Measurements from ENCODE around the gene HOXA4.

The HOXA4 gene

GRCh38 chr7:27176524-27176845 is 45.9 kb upstream of the HOXA4 start:
- H2AFZ ChIP-seq (ENCODE audit: low read length): no peak overlapping the region

GRCh38 chr7:27175626-27176523 is 45.3 kb upstream of the HOXA4 start:
- peaks cover 75% of the 10 kb centered on the region for H4K20me1 ChIP-seq (ENCODE audit: insufficient read depth, low read length, poor library complexity, severe bottlenecking)
- H3K27me3 ChIP-seq (ENCODE audit: insufficient read depth, low read length, poor library complexity, severe bottlenecking): peaks cover 45% of the 10 kb centered on the region
- no peak overlapping the region for H2AFZ ChIP-seq (ENCODE audit: low read length)
- peak overlapping the region; percentile 98 for H3K4me2 ChIP-seq (ENCODE audit: low read depth, low read length, poor library complexity, severe bottlenecking)
- no peaks in the 10 kb centered on the region for H3K9me3 ChIP-seq (ENCODE audit: insufficient read depth, low read depth, low read length)
- no peaks in the 10 kb centered on the region for H3K9me2 ChIP-seq (replicated peaks; ENCODE audit: low read depth, low read length)
- H3K36me3 ChIP-seq (ENCODE audit: insufficient read depth, low read length): peaks cover 18% of the 10 kb centered on the region
- H3F3A ChIP-seq (ENCODE audit: low read depth): 0 out of 2 replicates have a peak, but pooled peaks cover 5% of the 10 kb centered on the region
- peak overlapping the region; percentile 99 for H3K9ac ChIP-seq (ENCODE audit: low read depth, low read length, poor library complexity, severe bottlenecking)
- peaks cover 100% of the 10 kb centered on the region for H3K79me2 ChIP-seq (ENCODE audit: insufficient read depth, low read length)
- peaks cover 36% of the 10 kb centered on the region for H3K4me1 ChIP-seq (ENCODE audit: insufficient read depth, low read length, poor library complexity, severe bottlenecking)
- TF ChIP-seq EZH2phosphoT487 (IDR thresholded peaks at IDR 0.05; ENCODE audit: borderline replicate concordance): no peak
- TF ChIP-seq, protein P1, sequence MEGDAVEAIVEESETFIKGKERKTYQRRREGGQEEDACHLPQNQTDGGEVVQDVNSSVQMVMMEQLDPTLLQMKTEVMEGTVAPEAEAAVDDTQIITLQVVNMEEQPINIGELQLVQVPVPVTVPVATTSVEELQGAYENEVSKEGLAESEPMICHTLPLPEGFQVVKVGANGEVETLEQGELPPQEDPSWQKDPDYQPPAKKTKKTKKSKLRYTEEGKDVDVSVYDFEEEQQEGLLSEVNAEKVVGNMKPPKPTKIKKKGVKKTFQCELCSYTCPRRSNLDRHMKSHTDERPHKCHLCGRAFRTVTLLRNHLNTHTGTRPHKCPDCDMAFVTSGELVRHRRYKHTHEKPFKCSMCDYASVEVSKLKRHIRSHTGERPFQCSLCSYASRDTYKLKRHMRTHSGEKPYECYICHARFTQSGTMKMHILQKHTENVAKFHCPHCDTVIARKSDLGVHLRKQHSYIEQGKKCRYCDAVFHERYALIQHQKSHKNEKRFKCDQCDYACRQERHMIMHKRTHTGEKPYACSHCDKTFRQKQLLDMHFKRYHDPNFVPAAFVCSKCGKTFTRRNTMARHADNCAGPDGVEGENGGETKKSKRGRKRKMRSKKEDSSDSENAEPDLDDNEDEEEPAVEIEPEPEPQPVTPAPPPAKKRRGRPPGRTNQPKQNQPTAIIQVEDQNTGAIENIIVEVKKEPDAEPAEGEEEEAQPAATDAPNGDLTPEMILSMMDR (conservative IDR thresholded peaks at IDR 0.05; ENCODE audit: low read length): no peak
- H3K4me3 ChIP-seq (ENCODE audit: low read length, poor library complexity, severe bottlenecking): peak overlapping the region; percentile 94

More at GRCh38 chr7:27176524-27176845, 45.9 kb upstream of the HOXA4 start:
- Histone ChIP-seq H4K20me1 (ENCODE audit: insufficient read depth, low read length, poor library complexity, severe bottlenecking) (peaks cover 74% of the 10 kb centered on the region), H3K4me1 (ENCODE audit: insufficient read depth, low read length, poor library complexity, severe bottlenecking) (peaks cover 42% of the 10 kb centered on the region), H3K9me3 (ENCODE audit: insufficient read depth, low read depth, low read length) (no peaks in the 10 kb centered on the region), H3K79me2 (ENCODE audit: insufficient read depth, low read length) (peaks cover 100% of the 10 kb centered on the region), H3K9me2 (replicated peaks; ENCODE audit: low read depth, low read length) (no peaks in the 10 kb centered on the region), H3K4me2 (ENCODE audit: low read depth, low read length, poor library complexity, severe bottlenecking) (peak overlapping the region; percentile 98), H3K4me3 (ENCODE audit: low read length, poor library complexity, severe bottlenecking) (peak overlapping the region; percentile 94), H3K9ac (ENCODE audit: low read depth, low read length, poor library complexity, severe bottlenecking) (peak overlapping the region; percentile 99), H3K27me3 (ENCODE audit: insufficient read depth, low read length, poor library complexity, severe bottlenecking) (peaks cover 39% of the 10 kb centered on the region), H3K36me3 (ENCODE audit: insufficient read depth, low read length) (peaks cover 12% of the 10 kb centered on the region), H3F3A (ENCODE audit: low read depth) (peaks cover 8% of the 10 kb centered on the region; the same call in 1 of the 2 replicates)
- no peak for TF ChIP-seq EZH2phosphoT487 (IDR thresholded peaks at IDR 0.05; ENCODE audit: borderline replicate concordance)
- TF ChIP-seq, protein P1 (conservative IDR thresholded peaks at IDR 0.05; ENCODE audit: low read length): no peak

- peak overlapping the region; percentile 94 for H3K4me3 ChIP-seq (ENCODE audit: low read length, poor library complexity, severe bottlenecking)
- no peak overlapping the region for H2AFZ ChIP-seq (ENCODE audit: low read length)
- H3K27me3 ChIP-seq (ENCODE audit: insufficient read depth, low read length, poor library complexity, severe bottlenecking): peaks cover 51% of the 10 kb centered on the region
Observed at GRCh38 chr7:27174874-27175625, 44.5 kb upstream of the HOXA4 start.

More at GRCh38 chr7:27174874-27175625, 44.5 kb upstream of the HOXA4 start:
- no peaks in the 10 kb centered on the region for H3K9me2 ChIP-seq (replicated peaks; ENCODE audit: low read depth, low read length)
- H3F3A ChIP-seq (ENCODE audit: low read depth): 0 out of 2 replicates have a peak, but pooled peaks cover 4% of the 10 kb centered on the region
- H3K79me2 ChIP-seq (ENCODE audit: insufficient read depth, low read length): peaks cover 100% of the 10 kb centered on the region
- peaks cover 28% of the 10 kb centered on the region for H3K4me1 ChIP-seq (ENCODE audit: insufficient read depth, low read length, poor library complexity, severe bottlenecking)
- peak overlapping the region; percentile 99 for H3K9ac ChIP-seq (ENCODE audit: low read depth, low read length, poor library complexity, severe bottlenecking)
- peak overlapping the region; percentile 98 for H3K4me2 ChIP-seq (ENCODE audit: low read depth, low read length, poor library complexity, severe bottlenecking)
- TF ChIP-seq, protein P1 (conservative IDR thresholded peaks at IDR 0.05; ENCODE audit: low read length): no peak
- no peak for TF ChIP-seq EZH2phosphoT487 (IDR thresholded peaks at IDR 0.05; ENCODE audit: borderline replicate concordance)
- H3K9me3 ChIP-seq (ENCODE audit: insufficient read depth, low read depth, low read length): no peaks in the 10 kb centered on the region
- H3K36me3 ChIP-seq (ENCODE audit: insufficient read depth, low read length): peaks cover 24% of the 10 kb centered on the region
- H4K20me1 ChIP-seq (ENCODE audit: insufficient read depth, low read length, poor library complexity, severe bottlenecking): peaks cover 76% of the 10 kb centered on the region

Data from Loucy (cell line).